H4 (cell line): ENCODE measurements around the gene SRRM2. TPM values are rescaled to one million over a fixed set of nuclear protein-coding genes. Genes with fewer than 3 reads are reported as not detected.

Experiments used
- DNase-seq: peaks from one replicate; pipeline ENCODE4 v3.0.0-alpha.2; 2015; ENCODE audit warnings: low spot score
- total RNA-seq: library from RNA; depleted of rRNA; stranded (reverse); fragments of >200 nt; shearing (Covaris generic); gene quantifications from 2 replicates; pipeline ENCODE4 v1.2.3, GENCODE V29; 2014

SRRM2 gene
- total RNA-seq, 1 experiment from 2014 or later, result 16.1 TPM

DNA sequence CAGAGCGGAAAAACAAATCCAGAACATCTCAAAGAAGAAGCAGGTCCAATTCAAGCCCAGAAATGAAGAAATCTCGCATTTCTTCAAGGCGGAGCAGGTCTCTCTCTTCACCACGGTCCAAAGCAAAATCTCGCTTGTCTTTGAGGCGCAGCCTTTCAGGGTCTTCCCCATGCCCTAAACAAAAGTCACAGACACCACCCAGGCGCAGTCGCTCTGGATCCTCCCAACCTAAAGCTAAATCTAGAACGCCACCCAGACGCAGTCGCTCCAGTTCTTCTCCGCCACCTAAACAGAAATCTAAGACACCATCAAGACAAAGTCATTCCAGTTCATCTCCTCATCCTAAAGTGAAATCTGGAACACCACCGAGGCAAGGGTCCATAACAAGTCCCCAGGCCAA is 10.3 kb downstream of the SRRM2 start:
- no peak for DNase-seq

DNA sequence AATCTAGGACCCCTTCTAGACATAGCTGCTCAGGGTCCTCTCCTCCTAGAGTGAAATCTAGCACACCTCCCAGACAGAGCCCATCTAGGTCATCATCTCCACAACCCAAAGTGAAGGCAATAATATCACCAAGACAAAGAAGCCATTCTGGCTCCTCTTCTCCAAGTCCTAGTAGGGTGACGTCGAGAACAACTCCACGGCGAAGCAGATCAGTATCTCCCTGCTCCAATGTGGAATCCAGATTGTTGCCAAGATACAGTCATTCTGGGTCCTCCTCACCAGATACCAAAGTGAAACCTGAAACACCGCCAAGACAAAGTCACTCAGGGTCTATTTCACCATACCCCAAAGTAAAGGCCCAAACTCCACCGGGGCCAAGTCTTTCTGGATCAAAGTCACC is 10.7 kb downstream of the SRRM2 start:
- DNase-seq, result no peak

DNA sequence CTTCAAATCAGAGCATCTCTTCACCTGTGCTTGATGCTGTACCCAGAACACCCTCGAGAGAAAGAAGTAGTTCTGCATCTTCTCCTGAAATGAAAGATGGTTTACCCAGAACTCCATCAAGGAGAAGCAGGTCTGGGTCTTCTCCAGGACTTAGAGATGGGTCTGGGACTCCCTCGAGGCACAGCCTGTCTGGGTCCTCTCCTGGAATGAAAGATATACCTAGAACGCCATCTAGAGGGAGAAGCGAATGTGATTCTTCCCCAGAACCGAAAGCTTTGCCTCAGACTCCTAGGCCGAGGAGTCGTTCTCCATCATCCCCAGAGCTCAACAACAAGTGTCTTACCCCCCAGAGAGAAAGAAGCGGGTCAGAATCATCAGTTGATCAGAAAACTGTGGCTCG is 12.3 kb downstream of the SRRM2 start:
- DNase-seq, result no peak

DNA sequence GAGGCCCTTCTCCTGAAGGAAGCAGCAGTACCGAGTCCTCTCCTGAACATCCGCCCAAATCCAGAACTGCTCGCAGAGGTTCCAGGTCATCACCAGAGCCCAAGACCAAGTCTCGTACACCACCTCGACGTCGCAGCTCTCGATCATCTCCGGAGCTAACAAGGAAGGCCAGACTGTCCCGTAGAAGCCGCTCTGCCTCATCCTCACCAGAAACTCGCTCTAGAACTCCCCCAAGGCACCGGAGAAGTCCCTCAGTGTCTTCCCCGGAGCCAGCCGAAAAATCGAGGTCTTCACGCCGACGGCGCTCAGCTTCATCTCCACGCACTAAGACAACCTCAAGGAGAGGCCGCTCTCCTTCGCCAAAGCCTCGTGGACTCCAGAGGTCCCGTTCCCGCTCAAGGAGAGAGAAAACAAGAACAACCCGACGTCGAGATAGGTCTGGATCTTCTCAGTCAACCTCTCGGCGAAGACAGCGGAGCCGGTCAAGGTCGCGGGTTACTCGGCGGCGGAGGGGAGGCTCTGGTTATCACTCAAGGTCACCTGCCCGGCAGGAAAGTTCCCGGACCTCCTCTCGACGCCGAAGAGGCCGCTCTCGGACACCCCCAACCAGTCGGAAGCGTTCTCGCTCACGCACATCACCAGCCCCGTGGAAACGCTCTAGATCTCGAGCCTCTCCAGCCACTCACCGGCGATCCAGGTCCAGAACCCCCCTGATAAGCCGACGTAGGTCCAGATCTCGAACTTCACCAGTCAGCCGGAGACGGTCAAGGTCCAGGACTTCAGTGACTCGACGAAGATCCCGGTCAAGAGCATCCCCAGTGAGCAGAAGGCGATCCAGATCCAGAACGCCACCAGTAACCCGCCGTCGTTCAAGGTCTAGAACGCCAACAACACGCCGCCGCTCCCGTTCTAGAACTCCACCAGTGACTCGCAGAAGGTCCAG is 13.3 kb downstream of the SRRM2 start:
- DNase-seq, result no peak

DNA sequence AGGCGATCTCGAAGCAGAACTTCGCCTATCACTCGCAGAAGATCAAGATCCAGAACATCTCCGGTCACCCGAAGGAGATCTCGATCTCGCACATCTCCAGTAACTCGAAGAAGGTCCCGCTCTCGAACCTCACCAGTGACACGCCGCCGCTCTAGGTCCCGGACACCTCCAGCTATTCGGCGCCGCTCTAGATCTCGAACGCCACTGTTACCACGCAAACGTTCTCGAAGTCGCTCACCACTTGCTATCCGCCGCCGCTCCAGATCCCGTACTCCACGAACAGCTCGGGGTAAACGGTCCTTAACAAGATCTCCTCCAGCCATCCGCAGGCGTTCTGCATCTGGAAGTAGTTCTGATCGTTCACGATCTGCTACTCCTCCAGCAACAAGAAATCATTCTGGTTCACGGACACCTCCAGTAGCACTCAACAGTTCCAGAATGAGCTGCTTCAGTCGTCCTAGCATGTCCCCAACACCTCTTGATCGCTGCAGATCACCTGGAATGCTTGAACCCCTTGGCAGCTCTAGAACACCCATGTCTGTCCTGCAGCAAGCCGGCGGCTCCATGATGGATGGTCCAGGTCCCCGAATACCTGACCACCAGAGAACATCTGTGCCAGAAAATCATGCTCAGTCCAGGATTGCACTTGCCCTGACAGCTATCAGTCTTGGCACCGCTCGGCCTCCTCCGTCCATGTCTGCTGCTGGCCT is 14.1 kb downstream of the SRRM2 start:
- no peak for DNase-seq

DNA sequence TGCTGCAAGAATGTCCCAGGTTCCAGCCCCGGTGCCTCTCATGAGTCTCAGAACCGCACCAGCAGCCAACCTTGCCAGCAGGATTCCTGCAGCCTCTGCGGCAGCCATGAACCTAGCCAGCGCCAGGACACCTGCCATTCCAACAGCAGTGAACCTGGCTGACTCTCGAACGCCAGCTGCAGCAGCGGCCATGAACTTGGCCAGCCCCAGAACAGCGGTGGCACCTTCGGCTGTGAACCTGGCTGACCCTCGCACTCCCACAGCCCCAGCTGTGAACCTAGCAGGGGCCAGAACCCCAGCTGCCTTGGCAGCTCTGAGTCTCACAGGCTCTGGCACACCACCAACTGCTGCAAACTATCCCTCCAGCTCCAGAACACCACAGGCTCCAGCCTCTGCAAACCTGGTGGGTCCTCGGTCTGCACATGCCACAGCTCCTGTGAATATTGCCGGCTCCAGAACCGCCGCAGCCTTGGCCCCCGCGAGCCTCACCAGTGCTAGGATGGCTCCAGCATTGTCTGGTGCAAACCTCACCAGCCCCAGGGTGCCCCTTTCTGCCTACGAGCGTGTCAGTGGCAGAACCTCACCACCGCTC is 14.8 kb downstream of the SRRM2 start:
- DNase-seq, result no peak

DNA sequence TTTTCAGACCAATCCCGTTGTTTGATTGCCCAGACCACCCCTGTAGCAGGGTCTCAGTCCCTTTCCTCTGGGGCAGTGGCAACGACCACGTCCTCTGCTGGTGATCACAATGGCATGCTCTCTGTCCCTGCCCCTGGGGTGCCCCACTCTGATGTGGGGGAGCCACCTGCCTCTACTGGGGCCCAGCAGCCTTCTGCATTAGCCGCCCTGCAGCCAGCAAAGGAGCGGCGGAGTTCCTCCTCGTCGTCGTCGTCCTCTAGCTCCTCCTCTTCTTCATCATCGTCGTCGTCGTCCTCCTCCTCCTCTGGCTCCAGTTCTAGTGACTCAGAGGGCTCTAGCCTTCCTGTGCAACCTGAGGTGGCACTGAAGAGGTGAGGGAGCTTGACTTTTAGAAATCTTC is 15.5 kb downstream of the SRRM2 start:
- DNase-seq, result no peak

DNA sequence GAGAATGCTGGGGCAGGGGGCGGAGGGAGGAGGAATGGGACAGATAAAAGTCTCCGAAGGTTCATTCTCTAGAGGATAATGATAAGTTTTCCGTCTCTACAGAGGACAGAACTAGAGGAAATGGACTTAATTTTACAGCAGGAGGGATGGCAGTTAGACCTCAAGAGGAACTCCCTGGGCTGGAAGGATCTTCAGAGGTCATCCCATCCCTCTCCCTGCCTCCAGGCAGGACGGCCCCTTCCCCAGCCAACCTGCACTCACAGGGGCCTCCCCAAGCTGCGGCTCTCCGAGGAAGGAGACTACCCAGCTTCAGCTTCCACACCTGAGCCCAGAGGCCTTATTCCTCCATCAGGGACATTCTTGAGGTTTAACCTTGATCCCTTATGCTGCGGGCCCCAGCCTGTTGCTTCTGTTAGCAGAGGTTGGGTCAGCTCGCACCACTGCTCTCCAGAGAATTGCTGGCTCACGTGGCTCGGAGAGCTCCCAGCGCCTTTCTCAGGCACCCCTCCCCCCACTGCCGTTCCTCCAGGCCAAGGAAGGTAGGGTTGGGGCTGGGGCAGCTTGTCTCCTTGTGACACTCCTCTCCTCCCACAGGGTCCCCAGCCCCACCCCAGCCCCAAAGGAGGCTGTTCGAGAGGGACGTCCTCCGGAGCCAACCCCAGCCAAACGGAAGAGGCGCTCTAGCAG is 16.1 kb downstream of the SRRM2 start:
- no peak for DNase-seq

DNA sequence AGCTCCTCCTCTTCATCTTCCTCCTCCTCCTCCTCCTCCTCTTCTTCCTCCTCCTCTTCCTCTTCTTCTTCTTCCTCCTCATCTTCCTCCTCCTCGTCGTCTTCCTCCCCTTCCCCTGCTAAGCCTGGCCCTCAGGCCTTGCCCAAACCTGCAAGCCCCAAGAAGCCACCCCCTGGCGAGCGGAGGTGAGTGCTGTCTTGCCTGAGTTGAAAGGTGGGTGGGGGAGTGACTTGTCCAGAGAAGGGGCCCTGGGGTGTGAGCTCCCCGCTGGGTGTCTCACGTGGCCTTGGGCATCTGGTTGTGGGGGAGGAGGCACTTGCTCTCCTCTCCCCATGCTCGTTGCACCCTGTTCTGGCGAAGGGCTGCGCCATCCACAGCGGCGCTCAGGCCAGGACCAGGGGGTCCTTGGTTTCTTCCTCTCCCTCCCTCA is 16.7 kb downstream of the SRRM2 start:
- no peak for DNase-seq

DNA sequence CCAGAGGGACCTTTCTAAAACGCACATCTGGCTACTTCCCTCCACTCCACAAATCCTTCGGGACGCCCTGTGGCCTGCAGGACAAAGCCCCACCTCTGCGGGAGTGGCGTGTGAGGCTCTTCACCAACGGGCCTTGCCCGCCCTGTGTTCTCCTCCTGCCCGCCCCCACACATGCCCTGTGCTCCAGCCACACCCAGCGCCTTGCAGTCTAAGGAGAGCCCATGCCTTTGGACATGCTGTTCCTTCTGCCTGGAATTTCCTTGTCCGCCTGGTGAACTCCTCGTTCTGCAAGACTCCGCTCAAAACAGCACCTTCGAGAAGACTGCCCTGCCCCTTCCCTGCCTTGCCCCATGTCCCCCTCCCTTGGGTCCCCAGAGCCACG is 17.2 kb downstream of the SRRM2 start:
- DNase-seq, result no peak

DNA sequence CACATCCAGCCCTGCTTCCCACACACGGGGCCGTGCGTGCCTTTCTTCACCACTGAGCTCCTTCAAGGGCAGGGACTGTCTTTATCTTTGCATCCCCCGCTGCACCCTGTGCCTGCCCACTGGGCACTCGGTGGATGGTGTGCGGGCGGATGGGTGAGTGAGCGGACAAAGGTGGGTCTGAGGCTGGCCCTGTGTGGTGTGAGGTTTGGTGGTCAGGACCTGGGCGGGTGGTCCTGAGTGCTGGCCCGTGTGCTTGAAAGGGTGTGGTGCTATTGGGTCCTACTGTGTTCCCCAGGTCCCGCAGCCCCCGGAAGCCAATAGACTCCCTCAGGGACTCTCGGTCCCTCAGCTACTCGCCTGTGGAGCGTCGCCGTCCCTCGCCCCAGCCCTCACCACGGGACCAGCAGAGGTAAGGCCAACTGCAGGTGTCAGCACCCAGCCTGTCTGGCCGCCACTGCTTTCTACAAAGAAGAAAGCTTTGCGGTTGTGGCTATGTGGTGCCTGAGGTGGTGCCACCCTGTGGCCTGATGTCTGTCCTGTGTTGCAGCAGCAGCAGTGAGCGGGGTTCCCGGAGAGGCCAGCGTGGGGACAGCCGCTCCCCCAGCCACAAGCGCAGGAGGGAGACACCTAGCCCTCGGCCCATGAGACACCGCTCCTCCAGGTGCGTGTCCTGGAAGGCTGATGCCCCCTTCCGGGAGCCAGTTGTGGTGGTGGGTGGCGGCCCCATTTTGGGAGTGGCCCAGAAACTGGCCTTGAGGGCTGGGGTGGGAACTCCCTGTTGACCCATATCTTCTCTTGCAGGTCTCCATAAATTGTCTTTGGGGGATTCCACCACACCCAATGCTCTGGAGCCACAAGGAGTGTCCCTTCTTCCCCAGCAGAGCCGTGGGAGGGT is 17.9 kb downstream of the SRRM2 start:
- DNase-seq, result no peak

DNA sequence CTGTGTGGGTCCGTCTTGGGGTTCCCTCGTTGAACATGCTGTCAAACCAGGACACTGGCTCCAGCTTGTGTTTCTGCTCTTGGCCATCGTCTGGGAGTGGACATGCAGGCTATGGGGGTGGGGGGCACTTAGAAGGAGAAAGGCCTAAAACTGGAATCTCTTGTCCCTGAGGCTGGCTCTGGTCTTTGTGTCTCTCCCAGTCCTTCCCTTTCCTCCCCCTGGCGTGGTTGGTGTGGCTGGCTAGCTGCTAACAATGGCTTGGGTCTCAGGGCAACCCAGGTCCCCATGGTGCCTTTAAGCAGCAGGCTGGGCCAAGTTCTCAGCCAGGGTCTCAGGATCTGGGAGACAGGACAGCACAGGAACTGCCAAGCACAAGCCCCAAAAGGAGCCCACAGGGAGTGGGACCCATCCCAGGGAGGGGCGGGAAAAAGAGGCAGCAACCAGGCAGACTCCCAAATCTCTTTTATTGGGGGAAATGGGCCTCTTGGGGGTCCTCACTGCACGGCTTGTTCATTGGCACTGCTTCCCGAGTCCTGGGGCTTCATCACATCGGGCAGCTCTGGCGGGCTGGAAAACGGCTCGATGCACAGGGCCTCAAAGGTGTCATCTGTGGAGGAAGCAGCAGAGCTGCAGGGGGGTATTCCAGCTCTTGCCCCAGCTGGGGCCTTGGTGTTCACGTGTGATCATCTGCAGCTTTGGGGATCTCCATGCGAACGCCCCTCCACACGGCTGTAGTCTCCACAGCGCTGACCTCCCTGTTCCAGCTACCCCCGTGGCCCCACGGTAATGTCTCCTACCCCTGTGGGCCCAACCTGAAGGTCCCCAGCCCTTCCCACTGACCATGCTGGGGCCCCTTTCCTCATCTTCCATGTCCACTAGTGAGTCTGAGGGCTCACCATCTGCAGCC is 19.3 kb downstream of the SRRM2 start:
- DNase-seq, result no peak

DNA sequence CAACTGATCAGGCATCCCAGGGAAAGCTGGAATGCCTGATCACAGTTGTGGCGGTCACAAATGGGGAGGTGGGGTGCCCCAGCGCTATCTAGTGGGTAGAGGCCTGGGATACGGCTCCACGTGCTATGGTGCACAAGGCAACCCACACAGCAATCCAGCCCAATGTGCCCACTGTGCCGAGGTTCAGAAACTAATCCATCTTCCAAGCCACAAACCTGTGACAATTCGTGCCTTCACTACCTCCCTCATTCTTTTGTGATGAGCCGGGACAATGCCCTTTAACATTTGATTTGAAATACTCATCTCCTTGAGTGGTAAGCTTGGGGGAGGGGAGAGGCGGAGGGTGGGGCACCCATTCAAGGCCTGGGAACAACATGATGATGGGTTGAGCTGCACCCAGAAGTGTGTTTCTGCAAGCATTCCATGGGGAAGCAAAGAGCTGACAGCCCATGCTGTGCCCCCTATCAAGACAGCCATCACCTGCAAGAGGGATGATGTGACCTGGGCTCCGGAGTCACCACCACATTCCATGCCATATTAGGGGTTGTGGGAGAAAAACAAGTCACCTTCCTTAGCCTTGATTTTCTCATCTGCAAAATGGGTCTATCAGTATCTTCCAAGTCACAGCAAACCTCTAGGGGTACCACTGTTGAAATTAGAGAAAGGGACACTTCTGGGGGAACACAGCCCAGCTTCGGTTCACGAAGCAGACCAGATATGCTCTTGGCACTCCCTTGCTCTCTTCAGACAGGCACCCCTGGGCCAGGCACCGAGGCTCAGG is 20.9 kb downstream of the SRRM2 start:
- DNase-seq, result no peak

DNA sequence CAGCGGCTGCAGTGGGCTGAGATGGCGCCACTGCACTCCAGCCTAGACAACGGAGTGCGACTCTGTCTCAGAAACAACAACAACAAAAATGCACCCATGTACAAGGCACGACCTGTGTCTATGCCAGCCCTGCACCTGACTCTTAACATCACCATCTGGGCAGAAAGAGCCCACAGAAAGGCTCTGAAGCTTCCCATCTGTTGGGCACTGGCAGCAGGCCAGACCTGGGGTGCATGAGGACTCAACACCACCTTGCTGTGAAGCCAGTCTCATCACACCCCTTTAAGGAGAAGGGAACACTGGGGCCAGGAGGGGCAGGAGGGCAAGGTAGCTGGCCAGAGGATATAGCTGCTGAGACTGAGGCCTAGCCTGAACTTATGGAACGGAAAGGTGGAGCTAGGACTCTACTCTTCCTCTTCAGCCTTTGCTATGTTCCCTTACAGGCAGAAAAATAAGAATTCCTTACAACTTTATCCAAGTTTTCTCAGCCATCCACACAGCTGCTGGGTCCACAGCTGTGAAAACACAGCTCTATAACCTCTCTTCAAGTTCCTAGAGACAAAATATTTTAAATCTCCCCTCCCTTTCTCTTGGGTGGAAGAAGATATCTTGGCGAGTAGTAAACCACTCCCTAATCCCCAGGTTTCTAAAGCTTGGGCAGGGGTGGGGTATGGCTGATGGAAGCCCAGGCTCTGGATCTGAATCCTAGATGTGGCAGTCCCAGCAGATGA is 21.9 kb downstream of the SRRM2 start:
- DNase-seq, result no peak

DNA sequence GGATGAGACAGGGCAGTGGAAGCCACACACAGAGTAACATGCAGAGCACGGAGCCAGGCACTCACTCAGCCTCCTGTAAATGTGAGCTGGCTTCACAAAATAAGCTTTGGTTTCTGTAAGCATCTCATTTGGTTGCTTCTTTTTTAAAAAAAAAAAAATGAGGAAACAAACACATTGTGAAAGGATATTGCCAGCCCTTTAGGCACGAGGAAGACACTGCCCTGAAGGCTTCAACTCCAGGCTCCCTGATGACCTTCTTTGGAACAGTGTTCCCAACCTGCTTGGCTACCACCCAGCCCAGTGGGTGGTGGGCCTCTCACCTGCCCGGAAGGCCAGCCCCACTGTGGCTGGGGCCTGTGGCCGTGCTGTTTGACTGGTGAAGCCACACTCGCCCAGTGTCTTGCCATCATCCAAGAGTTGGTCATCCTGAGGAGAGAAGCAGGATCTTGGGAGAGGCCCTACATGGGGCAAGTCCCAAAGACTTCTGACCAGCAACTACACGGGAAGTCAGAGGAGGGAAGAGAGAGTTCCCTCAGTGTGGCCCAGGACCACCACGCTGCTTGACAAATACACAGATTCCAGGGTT is 22.8 kb downstream of the SRRM2 start:
- no peak for DNase-seq

DNA sequence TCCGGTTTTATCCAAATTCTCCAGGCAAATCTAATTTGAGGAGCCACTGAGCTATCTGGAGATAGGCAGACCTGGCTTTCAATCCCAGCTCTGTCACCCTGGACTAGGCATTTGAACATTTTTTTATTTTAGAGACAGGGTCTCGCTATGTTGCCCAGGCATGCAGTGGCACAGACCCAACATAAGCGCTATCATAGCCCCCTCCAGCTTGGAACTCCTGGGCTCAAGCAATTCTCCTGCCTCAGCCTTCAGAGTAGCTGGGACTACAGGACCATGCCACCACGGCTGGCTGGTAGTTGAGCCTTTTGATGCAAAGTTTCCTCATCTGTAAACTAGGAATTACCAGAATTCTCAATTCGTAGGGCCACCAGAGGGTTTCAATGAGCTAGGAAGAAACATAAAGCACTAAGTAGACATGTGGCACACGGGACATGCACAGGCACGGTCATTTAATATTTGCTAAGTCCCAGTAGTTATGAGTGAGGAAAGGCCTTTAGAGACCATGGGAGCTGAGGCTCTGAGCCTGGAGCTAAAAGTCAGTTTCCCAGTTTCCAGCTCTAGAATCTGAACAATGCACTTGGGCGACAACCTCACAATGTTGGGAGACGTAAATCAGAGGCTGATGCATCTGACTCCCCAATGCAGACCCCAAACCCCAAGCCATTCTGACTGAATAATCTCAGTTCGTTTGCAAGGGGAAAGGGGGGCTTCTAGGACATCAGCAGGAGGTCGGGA is 23.5 kb downstream of the SRRM2 start:
- no peak for DNase-seq

DNA sequence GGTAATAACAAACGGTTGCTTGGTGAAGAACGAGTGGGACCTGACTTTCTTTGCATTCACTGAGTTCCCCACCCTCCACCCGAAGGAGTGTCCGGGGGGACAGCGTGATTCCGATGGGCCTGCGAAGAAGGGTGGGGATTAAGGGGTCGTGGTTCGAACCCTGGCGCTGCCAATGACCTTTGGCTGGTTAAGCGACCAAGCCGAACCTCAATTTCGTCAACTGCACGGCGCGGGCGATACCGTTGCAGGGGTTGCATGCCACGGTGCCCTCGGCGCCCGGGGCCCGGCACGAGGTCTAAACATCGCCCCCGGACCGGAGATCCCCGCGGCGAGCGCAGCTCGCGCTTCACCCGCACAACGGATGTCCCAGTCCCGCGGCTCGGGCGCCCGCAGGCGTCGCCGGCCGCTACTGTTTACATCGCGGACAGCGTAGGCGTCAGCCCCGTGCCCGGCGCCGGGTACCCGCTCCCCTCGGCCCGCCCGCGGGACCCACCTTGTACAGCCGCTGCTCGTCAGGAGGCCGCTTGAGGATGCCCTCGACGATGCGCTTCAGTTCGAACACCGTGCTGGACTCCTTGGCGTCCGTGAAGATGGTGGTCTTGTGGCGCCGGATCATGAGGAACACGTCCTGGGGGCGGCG is 24.2 kb downstream of the SRRM2 start:
- no peak for DNase-seq
